NCI-H510A treated with DMSO at 0.1 percent for 48 hours (cell line): ENCODE results near the gene TFEC.
"Not testable (repeated sequence)": the region's sequence is repeated elsewhere in the genome, so short reads cannot be mapped to it uniquely, and the experiment has no call there.

Source experiments
- DNase-seq: peaks from one replicate; lab custom pipeline; 2025; lab: John Stamatoyannopoulos, UW

TFEC gene

GRCh38 chr7:115929736-115930135 lies 100.8 kb downstream of the TFEC start:
- DNase-seq, result not testable (repeated sequence)

- DNase-seq, result no peak
Observed at GRCh38 chr7:115924411-115924810, 106.2 kb downstream of the TFEC start.

- no peak for DNase-seq
Observed at GRCh38 chr7:115920367-115920766, 110.2 kb downstream of the TFEC start.

- no peak for DNase-seq
Observed at GRCh38 chr7:115914951-115915350, 115.6 kb downstream of the TFEC start.

- DNase-seq, result no peak
Observed at GRCh38 chr7:115911465-115911864, 119.1 kb downstream of the TFEC start.

- peak; percentile 62 for DNase-seq
Observed at GRCh38 chr7:115910541-115911164, 119.9 kb downstream of the TFEC start.

GRCh38 chr7:115906731-115907130 lies 123.8 kb downstream of the TFEC start:
- DNase-seq, result no peak

GRCh38 chr7:115889669-115889984 lies 140.9 kb downstream of the TFEC start:
- no peak for DNase-seq

GRCh38 chr7:115888981-115889668 lies 141.4 kb downstream of the TFEC start:
- DNase-seq, result no peak

GRCh38 chr7:115885550-115885949 lies 145.0 kb downstream of the TFEC start:
- DNase-seq, result no peak
